ENCODE measurements around the gene ITGA3.

GRCh38 chr17:50118076-50118827 lies 62.3 kb downstream of the ITGA3 start:
- TF ChIP-seq POLR2A (IDR thresholded peaks at IDR 0.05): no peak
- no peak for TF ChIP-seq POLR2AphosphoS5 (IDR thresholded peaks at IDR 0.05)

All from spleen (tissue), 3 donors.